H9 (cell line): Measurements from ENCODE around the gene CFAP77. TPM values are rescaled to one million over a fixed set of nuclear protein-coding genes. Genes with fewer than 3 reads are reported as not detected.

Experiments
- DNase-seq: peaks from one replicate; pipeline ENCODE4 v3.0.0-alpha.2; 2017
- H2AFZ ChIP-seq: one replicate; pipeline ENCODE4 v1.6.1; 2013; ENCODE audit warnings: mild to moderate bottlenecking, low read length, control low read depth, moderate library complexity
- H2AK5ac ChIP-seq: 2 replicates; pipeline ENCODE4 v1.6.1; 2013; ENCODE audit warnings: low read length, control low read depth, mixed read lengths; ENCODE audit not compliant: insufficient read length
- H2BK120ac ChIP-seq: one replicate; pipeline ENCODE4 v1.6.1; 2013; ENCODE audit warnings: low read depth, mild to moderate bottlenecking, low read length, control low read depth, inconsistent platforms; ENCODE audit not compliant: poor library complexity, severe bottlenecking
- H2BK12ac ChIP-seq: 2 replicates; pipeline ENCODE4 v1.6.1; 2013; ENCODE audit warnings: low read length, control low read depth, mixed read lengths, low read depth; ENCODE audit not compliant: insufficient read length
- H2BK15ac ChIP-seq: 2 replicates; pipeline ENCODE4 v1.6.1; 2013; ENCODE audit warnings: low read depth, low read length, control low read depth
- H2BK20ac ChIP-seq: one replicate; pipeline ENCODE4 v1.6.1; 2013; ENCODE audit warnings: low read depth, mild to moderate bottlenecking, low read length, control low read depth, inconsistent platforms; ENCODE audit not compliant: poor library complexity, severe bottlenecking
- H2BK5ac ChIP-seq: 2 replicates; pipeline ENCODE4 v1.6.1; 2013; ENCODE audit warnings: low read length, control low read depth, mixed read lengths; ENCODE audit not compliant: insufficient read length
- H3K14ac ChIP-seq: 2 replicates; pipeline ENCODE4 v1.6.1; 2013; ENCODE audit warnings: low read length, control low read depth; ENCODE audit not compliant: insufficient read depth
- H3K18ac ChIP-seq: 2 replicates; pipeline ENCODE4 v1.6.1; 2013; ENCODE audit warnings: low read depth, mild to moderate bottlenecking, mixed read lengths, low read length, control low read depth; ENCODE audit not compliant: insufficient read length
- H3K23ac ChIP-seq: 2 replicates; pipeline ENCODE4 v1.6.1; 2013; ENCODE audit warnings: low read length, control low read depth, mixed read lengths, low read depth; ENCODE audit not compliant: insufficient read length
- H3K23me2 ChIP-seq: 2 replicates; pipeline ENCODE4 v1.6.1; 2013; ENCODE audit warnings: low read depth, mild to moderate bottlenecking, mixed read lengths, low read length, control low read depth; ENCODE audit not compliant: insufficient read length, poor library complexity, severe bottlenecking
- H3K27ac ChIP-seq: 2 replicates; pipeline ENCODE4 v1.5.1; 2013; ENCODE audit warnings: low read length, control low read depth, mixed read lengths, low read depth; ENCODE audit not compliant: insufficient read length
- H3K27me3 ChIP-seq: 2 replicates; pipeline ENCODE4 v1.6.1; 2013; ENCODE audit warnings: low read length, control low read depth, inconsistent platforms; ENCODE audit not compliant: insufficient read depth
- H3K4ac ChIP-seq: 2 replicates; pipeline ENCODE4 v1.6.1; 2013; ENCODE audit warnings: low read depth, mild to moderate bottlenecking, control low read depth, inconsistent platforms, low read length, moderate library complexity
- H3K4me1 ChIP-seq: 2 replicates; pipeline ENCODE4 v1.6.1; 2013; ENCODE audit warnings: low read length, control low read depth, inconsistent platforms; ENCODE audit not compliant: insufficient read depth
- H3K4me2 ChIP-seq: 2 replicates; pipeline ENCODE4 v1.6.1; 2013; ENCODE audit warnings: low read length, control low read depth, mixed read lengths; ENCODE audit not compliant: insufficient read length, insufficient read depth
- H3K56ac ChIP-seq: 2 replicates; pipeline ENCODE4 v1.6.1; 2013; ENCODE audit warnings: low read depth, mild to moderate bottlenecking, mixed read lengths, low read length, control low read depth; ENCODE audit not compliant: insufficient read length
- H3K79me1 ChIP-seq: 2 replicates; pipeline ENCODE4 v1.6.1; 2013; ENCODE audit warnings: low read depth, mild to moderate bottlenecking, moderate library complexity, low read length, control low read depth, inconsistent platforms; ENCODE audit not compliant: insufficient read depth, poor library complexity, severe bottlenecking
- H3K79me2 ChIP-seq: 2 replicates; pipeline ENCODE4 v1.6.1; 2013; ENCODE audit warnings: low read length, control low read depth, inconsistent platforms; ENCODE audit not compliant: insufficient read depth
- H3K9ac ChIP-seq: 2 replicates; pipeline ENCODE4 v1.6.1; 2013; ENCODE audit warnings: low read length, control low read depth, mixed read lengths; ENCODE audit not compliant: insufficient read length; ENCODE audit errors: extremely low read depth
- H3K9me3 ChIP-seq: one replicate; pipeline ENCODE4 v1.6.1; 2013; ENCODE audit warnings: low read depth, low read length, inconsistent platforms; ENCODE audit not compliant: control insufficient read depth
- H3T11ph ChIP-seq: one replicate; pipeline ENCODE4 v1.6.1; 2013; ENCODE audit warnings: mild to moderate bottlenecking, low read length, control low read depth, inconsistent platforms
- H4K20me1 ChIP-seq: one replicate; pipeline ENCODE4 v1.6.1; 2013; ENCODE audit not compliant: control insufficient read depth, insufficient read length, insufficient read depth
- H4K5ac ChIP-seq: 2 replicates; pipeline ENCODE4 v1.6.1; 2013; ENCODE audit warnings: low read depth, mild to moderate bottlenecking, mixed read lengths, low read length, control low read depth; ENCODE audit not compliant: insufficient read length
- H4K8ac ChIP-seq: replicated peaks from 2 replicates; pipeline ENCODE4 v1.6.1; 2013; ENCODE audit warnings: low read length, control low read depth, mixed read lengths, low read depth; ENCODE audit not compliant: insufficient read length
- H4K91ac ChIP-seq: 2 replicates; pipeline ENCODE4 v1.6.1; 2013; ENCODE audit warnings: low read depth, mild to moderate bottlenecking, moderate library complexity, mixed read lengths, low read length, control low read depth; ENCODE audit not compliant: insufficient read length
- H3K27ac Mint-ChIP-seq, 3 experiments: 2 replicates in 2 of 3; 3 replicates in 1 of 3; pipeline ENCODE4 v1.8.0; 2020 to 2021; ENCODE audit warnings: mixed read lengths in 3 of 3, mild to moderate bottlenecking in 1 of 3, moderate library complexity in 1 of 3
- H3K27me3 Mint-ChIP-seq: 2 replicates; pipeline ENCODE4 v1.8.0; 2021; ENCODE audit warnings: low read depth, mild to moderate bottlenecking, moderate library complexity, mixed read lengths
- H3K36me3 Mint-ChIP-seq, 3 experiments: 2 replicates in 2 of 3; 3 replicates in 1 of 3; pipeline ENCODE4 v1.8.0; 2020 to 2021; ENCODE audit warnings: low read depth in 3 of 3, mixed read lengths in 3 of 3; ENCODE audit not compliant: insufficient read depth in 1 of 3
- H3K4me1 Mint-ChIP-seq, 2 experiments: 2 replicates each; pipeline ENCODE4 v1.8.0; 2020; ENCODE audit warnings: mixed read lengths in 2 of 2
- H3K4me3 Mint-ChIP-seq, 2 experiments: 2 replicates in 1 of 2; 3 replicates in 1 of 2; pipeline ENCODE4 v1.8.0; 2020 to 2021; ENCODE audit warnings: mild to moderate bottlenecking in 2 of 2, mixed read lengths in 2 of 2, moderate library complexity in 1 of 2
- H3K9me3 Mint-ChIP-seq, 2 experiments: 2 replicates in 1 of 2; 3 replicates in 1 of 2; pipeline ENCODE4 v1.8.0; 2020; ENCODE audit warnings: mild to moderate bottlenecking in 2 of 2, mixed read lengths in 2 of 2, moderate library complexity in 1 of 2
- CTCF ChIP-seq: fragments of 200-600 bp; sonication (generic); conservative IDR thresholded peaks from 3 replicates; pipeline ENCODE4 v1.8.0; 2021; ENCODE audit warnings: antibody characterized with exemption, mild to moderate bottlenecking
- total RNA-seq: library from RNA; stranded (reverse); gene quantifications from 2 replicates; pipeline ENCODE4 v1.2.1, GENCODE V29; 2021

CFAP77 gene
- total RNA-seq, 1 experiment from 2014 or later, result 0.72 TPM

GRCh38 chr9:132577119-132577518 lies 167.1 kb downstream of the CFAP77 start:
- Histone ChIP-seq H4K5ac (no peak overlapping the region), H4K20me1 (peaks cover 2% of the 10 kb centered on the region), H2BK20ac (no peak overlapping the region), H3K4me2 (no peak overlapping the region), H3K9me3 (no peaks in the 10 kb centered on the region), H3K79me2 (no peaks in the 10 kb centered on the region), H3K79me1 (no peaks in the 10 kb centered on the region), H3K9ac (no peak overlapping the region), H3K23ac (no peak overlapping the region), H3K56ac (no peak overlapping the region), H3K18ac (no peak overlapping the region), H2BK12ac (no peak overlapping the region), H2BK120ac (no peak overlapping the region), H3K14ac (no peak overlapping the region), H3K4ac (no peak overlapping the region), H2AFZ (no peak overlapping the region), H2AK5ac (no peak overlapping the region), H4K91ac (no peak overlapping the region), H3K4me1 (no peaks in the 10 kb centered on the region; the same call in 1 of the 2 replicates), H3K27me3 (peaks cover 64% of the 10 kb centered on the region), H3T11ph (no peak overlapping the region), H3K23me2 (peaks cover 10% of the 10 kb centered on the region), H4K8ac (no peak overlapping the region), H2BK15ac (no peak overlapping the region), H3K27ac (no peak overlapping the region), H2BK5ac (no peak overlapping the region)
- H3K36me3 Mint-ChIP-seq, result no peaks in the 10 kb centered on the region
- peaks cover 77% of the 10 kb centered on the region for H3K27me3 Mint-ChIP-seq
- no peak overlapping the region for H3K4me3 Mint-ChIP-seq
- peaks cover 16 to 34% of the 10 kb centered on the region in 2 experiments for H3K4me1 Mint-ChIP-seq
- no peak for DNase-seq
- TF ChIP-seq CTCF, result no peak
- no peak overlapping the region for H3K27ac Mint-ChIP-seq
- peaks cover 3% of the 10 kb centered on the region in 2 experiments; a peak in 4 of 5 replicates for H3K9me3 Mint-ChIP-seq
